ENCODE results near the gene GABRD. TPM values are rescaled to one million over a fixed set of nuclear protein-coding genes. Genes with fewer than 3 reads are reported as not detected.

The GABRD gene
- total RNA-seq, 2 donors from 2014 or later, result not detected

- no peaks in the 10 kb centered on the region for H3K36me3 ChIP-seq
- ATAC-seq (ENCODE audit: insufficient number of reproducible peaks, low FRiP score, low read depth) (no peak), DNase-seq (ENCODE audit: low spot score) (no peak)
- H3K4me3 ChIP-seq, result no peak overlapping the region
- TF ChIP-seq, protein P1, sequence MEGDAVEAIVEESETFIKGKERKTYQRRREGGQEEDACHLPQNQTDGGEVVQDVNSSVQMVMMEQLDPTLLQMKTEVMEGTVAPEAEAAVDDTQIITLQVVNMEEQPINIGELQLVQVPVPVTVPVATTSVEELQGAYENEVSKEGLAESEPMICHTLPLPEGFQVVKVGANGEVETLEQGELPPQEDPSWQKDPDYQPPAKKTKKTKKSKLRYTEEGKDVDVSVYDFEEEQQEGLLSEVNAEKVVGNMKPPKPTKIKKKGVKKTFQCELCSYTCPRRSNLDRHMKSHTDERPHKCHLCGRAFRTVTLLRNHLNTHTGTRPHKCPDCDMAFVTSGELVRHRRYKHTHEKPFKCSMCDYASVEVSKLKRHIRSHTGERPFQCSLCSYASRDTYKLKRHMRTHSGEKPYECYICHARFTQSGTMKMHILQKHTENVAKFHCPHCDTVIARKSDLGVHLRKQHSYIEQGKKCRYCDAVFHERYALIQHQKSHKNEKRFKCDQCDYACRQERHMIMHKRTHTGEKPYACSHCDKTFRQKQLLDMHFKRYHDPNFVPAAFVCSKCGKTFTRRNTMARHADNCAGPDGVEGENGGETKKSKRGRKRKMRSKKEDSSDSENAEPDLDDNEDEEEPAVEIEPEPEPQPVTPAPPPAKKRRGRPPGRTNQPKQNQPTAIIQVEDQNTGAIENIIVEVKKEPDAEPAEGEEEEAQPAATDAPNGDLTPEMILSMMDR (IDR thresholded peaks at IDR 0.05), result no peak
- H3K27me3 ChIP-seq (replicated peaks; ENCODE audit: insufficient read depth), result no peaks in the 10 kb centered on the region
- H3K4me1 ChIP-seq (ENCODE audit: control insufficient read depth in 1 of 2, low read depth in 2 of 2), result peaks cover 0 to 19% of the 10 kb centered on the region in 2 donors
- H3K27ac ChIP-seq, result no peak overlapping the region
- no peaks in the 10 kb centered on the region for H3K9me3 ChIP-seq
Measured at GRCh38 chr1:2045468-2046173, 26.5 kb downstream of the GABRD start.

DNA sequence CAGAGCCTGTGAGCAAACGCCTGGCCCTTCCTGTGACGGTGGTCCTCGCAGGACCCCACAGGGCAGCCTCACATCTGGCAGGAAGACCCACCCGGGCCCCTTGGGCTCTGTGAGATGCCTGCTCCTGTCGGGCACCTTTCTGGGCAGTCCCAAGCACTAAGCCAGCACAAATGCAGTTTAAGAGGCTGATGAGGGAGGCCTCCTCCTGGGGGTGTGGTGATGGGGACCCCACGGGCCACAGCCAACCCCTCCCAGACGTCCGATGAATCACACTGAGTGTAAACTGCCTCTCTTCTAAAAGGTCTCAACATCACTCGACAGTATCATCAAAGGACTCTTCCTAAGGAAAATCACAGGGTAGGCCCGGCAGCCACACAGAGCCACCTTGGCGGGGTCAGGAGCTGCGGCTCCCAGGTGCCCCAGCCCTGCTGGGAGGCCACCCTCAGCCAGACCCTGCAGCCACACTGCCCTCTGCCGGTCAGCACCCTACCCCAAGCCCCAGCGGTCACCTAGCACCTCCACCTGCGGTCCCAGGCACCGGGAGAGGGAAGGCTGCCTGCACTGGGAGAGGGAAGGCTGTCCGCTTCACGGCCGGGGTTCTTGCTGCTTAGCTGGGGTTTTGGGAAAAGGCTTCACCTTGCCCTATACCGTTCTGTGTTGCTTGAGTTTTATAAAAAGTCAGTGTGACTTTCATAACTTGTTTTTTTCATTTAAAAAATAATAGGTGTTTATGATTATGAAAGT, 27.2 kb downstream of the GABRD start:
- TF ChIP-seq, protein P1 (IDR thresholded peaks at IDR 0.05), result no peak
- H3K4me3 ChIP-seq, result no peak overlapping the region
- no peaks in the 10 kb centered on the region for H3K27me3 ChIP-seq (replicated peaks; ENCODE audit: insufficient read depth)
- no peak overlapping the region for H3K27ac ChIP-seq
- no peak for DNase-seq (ENCODE audit: low spot score)
- H3K4me1 ChIP-seq (ENCODE audit: control insufficient read depth in 1 of 2, low read depth in 2 of 2), result peaks cover 0 to 19% of the 10 kb centered on the region in 2 donors
- H3K9me3 ChIP-seq, result no peaks in the 10 kb centered on the region
- ATAC-seq (ENCODE audit: insufficient number of reproducible peaks, low FRiP score, low read depth), result no peak
- H3K36me3 ChIP-seq, result no peaks in the 10 kb centered on the region

GRCh38 chr1:2046953-2047748, 28.0 kb downstream of the GABRD start:
- no peak overlapping the region for H3K27ac ChIP-seq
- H3K27me3 ChIP-seq (replicated peaks; ENCODE audit: insufficient read depth), result no peaks in the 10 kb centered on the region

DNA sequence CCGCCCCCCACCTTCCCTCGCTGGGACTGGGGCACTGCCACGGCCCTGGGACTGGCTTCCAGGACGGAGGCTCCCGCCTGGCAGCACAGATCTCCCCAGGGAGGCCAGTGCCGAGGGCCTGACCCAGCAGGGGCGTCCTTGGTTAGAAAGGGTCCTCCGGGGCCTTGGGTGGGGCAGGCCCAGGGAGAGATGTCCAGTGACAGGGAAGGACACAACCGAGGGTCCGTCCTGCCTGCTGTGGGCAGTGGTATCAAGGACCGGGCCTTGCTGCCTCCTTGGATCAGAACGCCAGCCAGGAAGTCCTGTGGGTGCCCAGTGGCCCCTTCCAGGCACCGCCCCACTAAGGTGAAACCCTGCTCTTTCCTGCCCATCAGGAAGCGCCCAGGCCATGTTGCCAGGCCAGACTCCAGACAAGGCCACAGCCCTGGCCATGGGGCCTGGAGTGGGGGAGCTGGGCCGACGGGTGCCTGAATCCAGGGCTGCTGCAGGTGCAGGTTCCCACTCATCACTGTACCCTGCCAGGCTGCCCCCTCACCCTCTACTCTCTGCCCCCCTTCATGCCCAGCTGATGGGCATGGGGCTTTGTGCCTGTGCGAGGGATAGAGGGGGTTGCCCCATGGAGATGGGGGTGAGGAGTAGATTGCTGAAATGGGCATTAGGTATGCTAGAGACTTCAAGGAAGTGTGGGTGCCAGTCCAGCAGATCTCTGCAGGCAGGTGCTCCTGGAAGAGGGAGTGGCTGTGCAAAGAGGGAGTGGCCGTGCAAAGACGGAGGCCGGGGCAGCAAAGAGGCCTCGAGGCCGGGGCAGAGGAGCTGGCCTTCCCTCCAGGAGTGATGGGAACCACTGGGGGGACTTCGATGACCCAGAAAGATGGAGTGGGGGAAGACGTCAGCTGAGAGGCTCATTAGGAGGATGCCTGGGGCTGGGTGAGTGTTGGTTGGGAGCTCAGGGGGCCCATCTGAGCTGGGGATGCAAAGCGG, 28.9 kb downstream of the GABRD start:
- TF ChIP-seq, protein P1 (IDR thresholded peaks at IDR 0.05), result no peak
- Histone ChIP-seq H3K27ac (no peak overlapping the region), H3K4me1 (ENCODE audit: control insufficient read depth in 1 of 2, low read depth in 2 of 2) (peaks cover 0 to 19% of the 10 kb centered on the region in 2 donors), H3K9me3 (no peaks in the 10 kb centered on the region), H3K27me3 (replicated peaks; ENCODE audit: insufficient read depth) (no peaks in the 10 kb centered on the region), H3K36me3 (no peaks in the 10 kb centered on the region), H3K4me3 (no peak overlapping the region)
- ATAC-seq (ENCODE audit: insufficient number of reproducible peaks, low FRiP score, low read depth) (no peak), DNase-seq (ENCODE audit: low spot score) (no peak)

More at GRCh38 chr1:2046953-2047748, 28.0 kb downstream of the GABRD start:
- TF ChIP-seq, protein P1 (IDR thresholded peaks at IDR 0.05), result no peak
- Histone ChIP-seq H3K4me1 (ENCODE audit: control insufficient read depth in 1 of 2, low read depth in 2 of 2) (peaks cover 0 to 19% of the 10 kb centered on the region in 2 donors), H3K4me3 (no peak overlapping the region), H3K36me3 (no peaks in the 10 kb centered on the region), H3K9me3 (no peaks in the 10 kb centered on the region)
- DNase-seq (ENCODE audit: low spot score) (no peak), ATAC-seq (ENCODE audit: insufficient number of reproducible peaks, low FRiP score, low read depth) (no peak)

Measured in thoracic aorta (tissue), 2 donors.